ENCODE results near the gene TSG101.

TSG101 gene

DNA sequence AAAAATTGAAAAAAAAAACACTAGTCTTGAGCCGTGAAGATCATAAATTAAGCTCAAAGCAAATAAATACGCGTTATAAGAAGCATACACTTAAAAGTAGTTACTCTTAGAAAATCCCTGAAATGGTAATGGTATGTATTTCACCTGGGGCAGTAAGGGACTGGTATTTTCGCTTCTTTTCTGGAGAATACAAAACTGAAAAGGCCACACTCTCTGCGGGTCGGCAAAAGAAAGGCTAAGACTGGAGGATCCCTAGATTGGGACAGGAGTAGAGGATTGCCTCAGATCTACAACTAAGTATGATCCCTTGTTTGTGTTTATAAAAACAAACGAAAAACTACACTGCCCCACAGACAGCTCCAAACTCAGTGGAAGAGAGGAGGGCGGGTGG lies 617 bp downstream of the TSG101 start:
- Histone ChIP-seq H2BK120ac (ENCODE audit: low read depth, low read length) (no peak overlapping the region), H3K79me1 (ENCODE audit: low read depth, low read length) (peaks cover 4% of the 10 kb centered on the region), H2AFZ (ENCODE audit: low read length) (peak overlapping the region; percentile 85), H3K18ac (ENCODE audit: low read length) (no peak overlapping the region), H3K27me3 (ENCODE audit: control insufficient read depth in 3 of 3, insufficient read depth in 3 of 3, low read depth in 1 of 3, low read length in 3 of 3) (no peaks in the 10 kb centered on the region), H2AK5ac (ENCODE audit: low read depth, low read length) (no peak overlapping the region), H3K9me3 (replicated peaks in 1 of 2; ENCODE audit: control insufficient read depth in 2 of 2, insufficient read depth in 1 of 2, low read depth in 1 of 2, low read length in 2 of 2) (no peaks in the 10 kb centered on the region), H3K27ac (replicated peaks; ENCODE audit: low read length) (peak overlapping the region; percentile 89), H2BK12ac (ENCODE audit: low read length) (no peak overlapping the region), H2BK5ac (ENCODE audit: low read length) (peak overlapping the region; percentile 15), H3K4me1 (ENCODE audit: control insufficient read depth in 2 of 2, insufficient read depth in 1 of 2, low read depth in 1 of 2, low read length in 2 of 2) (peaks cover 2 to 8% of the 10 kb centered on the region in 2 donors), H3K9ac (ENCODE audit: low read depth, low read length, poor library complexity) (peak overlapping the region; percentile 93), H3K36me3 (replicated peaks in 1 of 2; ENCODE audit: control insufficient read depth in 2 of 2, insufficient read depth in 2 of 2, low read length in 2 of 2) (peaks cover 8 to 40% of the 10 kb centered on the region in 2 donors), H4K91ac (ENCODE audit: low read depth, low read length, poor library complexity) (no peak overlapping the region), H3K4me3 (ENCODE audit: low read length in 2 of 2) (peak overlapping the region; percentile 63 to 94), H3K4ac (ENCODE audit: low read length) (no peak overlapping the region), H2BK15ac (ENCODE audit: low read length) (no peak overlapping the region), H3K14ac (ENCODE audit: low read length) (no peak overlapping the region), H4K8ac (ENCODE audit: low read depth, low read length) (no peak overlapping the region), H3K4me2 (ENCODE audit: insufficient read depth, low read length, poor library complexity, severe bottlenecking) (peak overlapping the region; percentile 28), H3K23ac (ENCODE audit: low read depth, low read length, poor library complexity) (peak overlapping the region; percentile 92)
- no peak for DNase-seq (ENCODE audit: low spot score)
- WGBS, 2 donors (ENCODE audit: extremely low coverage in 2 of 2, insufficient read length in 2 of 2, insufficient replicate concordance in 1 of 2): no CpG with 5 or more reads among the region's 8 CpGs

DNA sequence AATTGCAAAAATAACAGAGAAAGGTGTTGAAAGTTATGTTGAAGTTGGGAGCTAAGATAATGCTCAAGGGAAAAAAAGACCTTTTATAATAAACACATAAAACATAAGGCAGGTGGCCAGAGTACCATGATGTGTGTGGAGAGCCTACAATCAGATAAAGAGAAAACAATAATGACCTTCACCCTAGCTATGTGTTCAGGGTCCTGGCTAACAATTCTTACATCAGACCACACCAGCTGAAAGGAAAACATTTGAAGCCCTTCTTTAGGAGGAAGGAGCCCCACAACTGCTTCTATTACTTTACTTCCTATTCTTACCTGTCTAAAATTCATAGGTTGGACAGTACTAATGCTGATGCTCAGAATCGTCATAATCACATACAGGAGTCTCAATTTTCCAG lies 2.5 kb downstream of the TSG101 start:
- no CpG with 5 or more reads among the region's 1 CpG for WGBS, 2 donors (ENCODE audit: extremely low coverage in 2 of 2, insufficient read length in 2 of 2, insufficient replicate concordance in 1 of 2)
- no peak overlapping the region for H2BK12ac ChIP-seq (ENCODE audit: low read length)

DNA sequence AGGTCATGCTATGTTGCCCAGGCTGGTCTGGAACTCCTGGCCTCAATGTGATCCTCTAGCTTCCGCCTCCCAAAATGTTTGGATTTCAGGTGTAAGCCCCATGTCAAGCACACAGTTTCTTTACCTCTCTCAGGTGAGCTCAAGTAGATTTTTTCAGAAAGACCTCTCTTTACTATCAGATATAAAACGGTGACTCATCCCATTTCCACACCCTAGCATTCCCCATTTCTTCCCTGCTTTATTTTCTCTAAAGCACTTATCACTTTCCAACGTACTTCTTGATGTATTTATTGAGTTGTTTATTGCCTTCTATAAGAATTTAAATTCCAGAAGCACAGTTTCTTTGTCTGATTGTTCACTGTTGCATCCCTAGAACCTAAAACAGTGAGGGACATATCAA lies 3.7 kb downstream of the TSG101 start:
- H2AK5ac ChIP-seq (ENCODE audit: low read depth, low read length): no peak overlapping the region
- no peaks in the 10 kb centered on the region for H3K9me3 ChIP-seq (replicated peaks in 1 of 2; ENCODE audit: control insufficient read depth in 2 of 2, insufficient read depth in 1 of 2, low read depth in 1 of 2, low read length in 2 of 2)
- no peak overlapping the region for H3K14ac ChIP-seq (ENCODE audit: low read length)
- no peak overlapping the region for H3K27ac ChIP-seq (replicated peaks; ENCODE audit: low read length)
- no peak overlapping the region for H3K4me3 ChIP-seq (ENCODE audit: low read length in 2 of 2)
- no peaks in the 10 kb centered on the region for H3K27me3 ChIP-seq (ENCODE audit: control insufficient read depth in 3 of 3, insufficient read depth in 3 of 3, low read depth in 1 of 3, low read length in 3 of 3)
- no peak overlapping the region for H2BK12ac ChIP-seq (ENCODE audit: low read length)
- peaks cover 3% of the 10 kb centered on the region for H3K79me1 ChIP-seq (ENCODE audit: low read depth, low read length)
- WGBS, 2 donors (ENCODE audit: extremely low coverage in 2 of 2, insufficient read length in 2 of 2, insufficient replicate concordance in 1 of 2): no CpG with 5 or more reads among the region's 3 CpGs
- H4K91ac ChIP-seq (ENCODE audit: low read depth, low read length, poor library complexity): no peak overlapping the region
- H3K36me3 ChIP-seq (replicated peaks in 1 of 2; ENCODE audit: control insufficient read depth in 2 of 2, insufficient read depth in 2 of 2, low read length in 2 of 2): peaks cover 8 to 43% of the 10 kb centered on the region in 2 donors
- no peak overlapping the region for H2BK120ac ChIP-seq (ENCODE audit: low read depth, low read length)
- H2BK5ac ChIP-seq (ENCODE audit: low read length): no peak overlapping the region
- H2BK15ac ChIP-seq (ENCODE audit: low read length): no peak overlapping the region
- DNase-seq (ENCODE audit: low spot score): no peak
- H3K18ac ChIP-seq (ENCODE audit: low read length): no peak overlapping the region
- no peak overlapping the region for H4K8ac ChIP-seq (ENCODE audit: low read depth, low read length)
- H3K9ac ChIP-seq (ENCODE audit: low read depth, low read length, poor library complexity): no peak overlapping the region
- no peak overlapping the region for H3K23ac ChIP-seq (ENCODE audit: low read depth, low read length, poor library complexity)
- H3K4ac ChIP-seq (ENCODE audit: low read length): no peak overlapping the region
- no peak overlapping the region for H3K4me2 ChIP-seq (ENCODE audit: insufficient read depth, low read length, poor library complexity, severe bottlenecking)
- H2AFZ ChIP-seq (ENCODE audit: low read length): no peak overlapping the region
- H3K4me1 ChIP-seq (ENCODE audit: control insufficient read depth in 2 of 2, insufficient read depth in 1 of 2, low read depth in 1 of 2, low read length in 2 of 2): peaks cover 2 to 8% of the 10 kb centered on the region in 2 donors

More for the DNA sequence above, 2.5 kb downstream of the TSG101 start:
- H3K36me3 ChIP-seq (replicated peaks in 1 of 2; ENCODE audit: control insufficient read depth in 2 of 2, insufficient read depth in 2 of 2, low read length in 2 of 2): peaks cover 8 to 42% of the 10 kb centered on the region in 2 donors
- no peak overlapping the region for H3K27ac ChIP-seq (replicated peaks; ENCODE audit: low read length)
- no peak overlapping the region for H3K23ac ChIP-seq (ENCODE audit: low read depth, low read length, poor library complexity)
- no peak overlapping the region for H3K4me3 ChIP-seq (ENCODE audit: low read length in 2 of 2)
- H3K9me3 ChIP-seq (replicated peaks in 1 of 2; ENCODE audit: control insufficient read depth in 2 of 2, insufficient read depth in 1 of 2, low read depth in 1 of 2, low read length in 2 of 2): no peaks in the 10 kb centered on the region
- H3K79me1 ChIP-seq (ENCODE audit: low read depth, low read length): peaks cover 4% of the 10 kb centered on the region
- no peak overlapping the region for H2BK5ac ChIP-seq (ENCODE audit: low read length)
- no peak overlapping the region for H2BK15ac ChIP-seq (ENCODE audit: low read length)
- H4K91ac ChIP-seq (ENCODE audit: low read depth, low read length, poor library complexity): no peak overlapping the region
- no peak overlapping the region for H4K8ac ChIP-seq (ENCODE audit: low read depth, low read length)
- no peak overlapping the region for H2BK120ac ChIP-seq (ENCODE audit: low read depth, low read length)
- DNase-seq (ENCODE audit: low spot score): no peak
- no peak overlapping the region for H3K18ac ChIP-seq (ENCODE audit: low read length)
- no peak overlapping the region for H2AK5ac ChIP-seq (ENCODE audit: low read depth, low read length)
- H2AFZ ChIP-seq (ENCODE audit: low read length): no peak overlapping the region
- peaks cover 2 to 8% of the 10 kb centered on the region in 2 donors for H3K4me1 ChIP-seq (ENCODE audit: control insufficient read depth in 2 of 2, insufficient read depth in 1 of 2, low read depth in 1 of 2, low read length in 2 of 2)
- no peak overlapping the region for H3K4me2 ChIP-seq (ENCODE audit: insufficient read depth, low read length, poor library complexity, severe bottlenecking)
- no peak overlapping the region for H3K4ac ChIP-seq (ENCODE audit: low read length)
- H3K14ac ChIP-seq (ENCODE audit: low read length): no peak overlapping the region
- no peaks in the 10 kb centered on the region for H3K27me3 ChIP-seq (ENCODE audit: control insufficient read depth in 3 of 3, insufficient read depth in 3 of 3, low read depth in 1 of 3, low read length in 3 of 3)
- no peak overlapping the region for H3K9ac ChIP-seq (ENCODE audit: low read depth, low read length, poor library complexity)

DNA sequence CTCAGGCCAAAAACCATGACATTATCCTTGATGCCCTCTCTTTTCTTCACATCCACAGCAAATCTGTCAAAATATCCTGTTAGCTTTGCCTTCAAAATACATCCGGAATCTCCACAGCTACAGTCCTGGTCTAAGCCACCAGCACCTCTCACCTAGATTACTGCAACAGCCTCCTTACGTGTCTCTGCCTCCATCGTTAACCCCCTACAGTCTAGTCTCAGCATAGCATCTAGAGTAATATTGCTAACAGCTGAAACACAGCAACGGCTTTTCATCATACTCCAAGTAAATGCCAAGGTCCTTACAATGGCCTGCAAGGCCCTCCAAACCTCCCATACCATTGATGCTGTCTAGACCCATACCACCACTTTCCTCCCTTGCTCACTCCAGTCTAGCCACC lies 4.4 kb downstream of the TSG101 start:
- Histone ChIP-seq H2AK5ac (ENCODE audit: low read depth, low read length) (no peak overlapping the region), H3K27ac (replicated peaks; ENCODE audit: low read length) (no peak overlapping the region), H2BK5ac (ENCODE audit: low read length) (no peak overlapping the region), H3K4me1 (ENCODE audit: control insufficient read depth in 2 of 2, insufficient read depth in 1 of 2, low read depth in 1 of 2, low read length in 2 of 2) (peaks cover 0 to 4% of the 10 kb centered on the region in 2 donors), H2BK15ac (ENCODE audit: low read length) (no peak overlapping the region), H3K14ac (ENCODE audit: low read length) (no peak overlapping the region), H3K23ac (ENCODE audit: low read depth, low read length, poor library complexity) (no peak overlapping the region), H3K4me2 (ENCODE audit: insufficient read depth, low read length, poor library complexity, severe bottlenecking) (no peak overlapping the region), H2AFZ (ENCODE audit: low read length) (no peak overlapping the region), H3K36me3 (replicated peaks in 1 of 2; ENCODE audit: control insufficient read depth in 2 of 2, insufficient read depth in 2 of 2, low read length in 2 of 2) (peaks cover 8 to 50% of the 10 kb centered on the region in 2 donors), H3K9me3 (replicated peaks in 1 of 2; ENCODE audit: control insufficient read depth in 2 of 2, insufficient read depth in 1 of 2, low read depth in 1 of 2, low read length in 2 of 2) (no peaks in the 10 kb centered on the region), H3K18ac (ENCODE audit: low read length) (no peak overlapping the region), H3K9ac (ENCODE audit: low read depth, low read length, poor library complexity) (no peak overlapping the region), H3K4ac (ENCODE audit: low read length) (no peak overlapping the region), H4K91ac (ENCODE audit: low read depth, low read length, poor library complexity) (no peak overlapping the region), H3K4me3 (ENCODE audit: low read length in 2 of 2) (no peak overlapping the region), H4K8ac (ENCODE audit: low read depth, low read length) (no peak overlapping the region), H3K79me1 (ENCODE audit: low read depth, low read length) (peaks cover 3% of the 10 kb centered on the region), H3K27me3 (ENCODE audit: control insufficient read depth in 3 of 3, insufficient read depth in 3 of 3, low read depth in 1 of 3, low read length in 3 of 3) (no peaks in the 10 kb centered on the region), H2BK12ac (ENCODE audit: low read length) (no peak overlapping the region), H2BK120ac (ENCODE audit: low read depth, low read length) (no peak overlapping the region)
- no peak for DNase-seq (ENCODE audit: low spot score)
- whole genome bisulfite sequencing, 2 donors (ENCODE audit: extremely low coverage in 2 of 2, insufficient read length in 2 of 2, insufficient replicate concordance in 1 of 2): no CpG with 5 or more reads among the region's 4 CpGs
